Activated CD4-positive, alpha-beta T cell treated with anti-CD3 and anti-CD28 coated beads for 1 hour (primary cell): ENCODE data around the gene OR5T3.
"Not testable (repeated sequence)": the region's sequence is repeated elsewhere in the genome, so short reads cannot be mapped to it uniquely, and the experiment has no call there.

Experiments used
- DNase-seq: peaks from one replicate; pipeline ENCODE4 v3.0.0-alpha.2; 2020

The OR5T3 gene

DNA sequence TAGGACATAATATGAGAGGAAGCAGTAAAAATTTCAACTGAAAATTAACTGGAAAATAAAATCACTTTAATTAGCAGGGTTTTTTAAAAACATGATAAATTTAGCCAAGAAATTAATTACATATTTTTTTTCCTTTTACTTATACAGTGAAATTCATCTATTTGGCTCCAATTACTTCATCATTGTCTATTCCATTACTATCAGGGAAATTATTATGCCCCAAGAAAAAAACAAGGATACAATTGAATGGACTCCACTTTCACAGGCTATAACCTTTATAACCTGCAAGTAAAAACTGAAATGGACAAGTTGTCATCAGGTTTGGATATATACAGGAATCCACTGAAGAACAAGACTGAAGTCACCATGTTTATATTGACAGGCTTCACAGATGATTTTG is at the start of gene OR5T3:
OR5T3 (plus strand) TSS at position 301 of the 400 bp plus-strand sequence; CDS start at position 301, 0 bp downstream.
- no peak for DNase-seq

- no peak for DNase-seq
Observed at GRCh38 chr11:56207790-56208189, 44.3 kb upstream of the OR5T3 start.

DNA sequence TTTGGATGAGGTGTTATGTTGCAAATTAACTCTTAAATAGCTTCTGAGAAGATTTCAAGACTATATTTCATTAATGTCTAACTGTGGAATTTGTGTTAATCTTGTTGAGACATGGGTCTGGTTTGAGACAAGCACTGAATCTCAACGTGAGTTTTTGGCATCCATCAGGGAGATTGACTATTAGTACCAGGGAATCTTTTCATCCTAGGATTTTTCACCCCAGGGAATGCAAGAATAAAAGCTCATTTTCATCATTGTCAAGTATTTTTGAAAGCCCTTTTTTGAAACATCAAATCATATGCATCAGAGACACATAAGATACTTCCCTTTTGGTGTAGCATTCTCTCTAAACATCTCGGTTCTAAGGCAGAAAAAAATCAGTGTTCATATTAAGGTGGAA is 37.5 kb upstream of the OR5T3 start:
- no peak for DNase-seq

- not testable (repeated sequence) for DNase-seq
Observed at GRCh38 chr11:56219735-56220134, 32.3 kb upstream of the OR5T3 start.

DNA sequence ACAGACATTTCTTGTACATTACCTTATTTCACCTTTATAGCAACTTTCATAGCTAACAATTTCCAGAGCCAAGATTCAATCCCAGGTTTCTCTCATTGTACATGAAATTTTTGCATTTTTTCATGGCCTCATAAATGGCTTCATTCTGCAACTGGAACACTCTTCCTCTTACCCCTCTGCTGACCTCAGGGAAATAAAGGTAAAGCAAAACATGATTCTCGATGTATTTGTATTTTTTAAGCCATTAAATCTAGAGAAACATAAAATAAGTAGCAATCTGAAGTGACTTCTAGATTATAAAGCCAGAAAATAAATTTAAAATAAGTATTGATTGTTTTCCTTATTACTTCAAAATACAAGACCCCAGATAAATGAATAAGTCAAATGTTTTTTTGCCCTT is 17.9 kb upstream of the OR5T3 start, which contains the start of gene OR5T2:
OR5T2 (minus strand) TSS at position 101 of the 400 bp plus-strand sequence. CDS start 1,193 bp downstream, outside the sequence.
- no peak for DNase-seq

- no peak for DNase-seq
Observed at GRCh38 chr11:56271092-56271491, 19.0 kb downstream of the OR5T3 start.

GRCh38 chr11:56273854-56274253 is 21.8 kb downstream of the OR5T3 start, which contains the start of gene OR5T1:
Gene OR5T1, plus strand, starts transcription at chr11:56274154. Its CDS starts 1,485 bp downstream, at chr11:56275639.
- DNase-seq: no peak

- no peak for DNase-seq
Observed at GRCh38 chr11:56292154-56292553, 40.1 kb downstream of the OR5T3 start, which contains the start of gene OR8H1. Gene OR8H1, minus strand, starts transcription at chr11:56292254. Its CDS starts 1,192 bp downstream, at chr11:56291062.

DNA sequence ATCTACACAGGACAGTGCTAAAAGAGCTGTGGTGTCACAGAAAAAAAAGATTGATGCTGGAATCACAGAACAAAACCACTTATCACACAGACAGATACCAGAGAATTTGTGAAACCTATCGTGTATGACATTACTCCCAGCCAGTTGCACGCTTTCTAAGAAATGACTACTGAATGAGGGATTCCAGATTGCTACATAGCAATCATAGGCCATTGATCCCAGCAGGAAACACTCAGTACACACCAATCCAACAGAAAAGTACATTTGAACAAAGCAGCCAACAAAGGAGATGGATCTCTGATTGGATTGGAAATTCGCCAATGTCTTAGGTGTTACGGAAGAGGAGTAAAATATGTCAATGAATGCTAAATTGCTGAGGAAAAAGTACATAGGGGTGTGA is 44.8 kb downstream of the OR5T3 start:
- DNase-seq: no peak
